GM18909 (cell line): ENCODE results near the gene ACOXL.
"Not testable (repeated sequence)": the region's sequence is repeated elsewhere in the genome, so short reads cannot be mapped to it uniquely, and the experiment has no call there.

ENCODE experiments used
- ATAC-seq: cut with Tn5 transposase; IDR thresholded peaks from one replicate; pipeline ENCODE4 v1.9.1; 2021; ENCODE audit warnings: mild to moderate bottlenecking; ENCODE audit not compliant: unreplicated experiment, poor library complexity

The ACOXL gene

GRCh38 chr2:111069722-111070121, 337.3 kb downstream of the ACOXL start:
- no peak for ATAC-seq

GRCh38 chr2:111071600-111072171, 339.3 kb downstream of the ACOXL start:
- no peak for ATAC-seq

GRCh38 chr2:111072220-111072871, 340.0 kb downstream of the ACOXL start:
- no peak for ATAC-seq

GRCh38 chr2:111082659-111083058, 350.3 kb downstream of the ACOXL start:
- ATAC-seq = not testable (repeated sequence)

- no peak for ATAC-seq
Observed at GRCh38 chr2:111091811-111092211, 359.4 kb downstream of the ACOXL start.

GRCh38 chr2:111094691-111095090, 362.3 kb downstream of the ACOXL start:
- no peak for ATAC-seq

- no peak for ATAC-seq
Observed at GRCh38 chr2:111095434-111095833, 363.1 kb downstream of the ACOXL start.

- no peak for ATAC-seq
Observed at GRCh38 chr2:111099402-111099801, 367.0 kb downstream of the ACOXL start.

GRCh38 chr2:111100087-111100764, 367.9 kb downstream of the ACOXL start:
- ATAC-seq = peak; percentile 32

GRCh38 chr2:111100765-111101162, 368.4 kb downstream of the ACOXL start:
- ATAC-seq = peak; percentile 90

- ATAC-seq = no peak
Observed at GRCh38 chr2:111101592-111101991, 369.2 kb downstream of the ACOXL start.

- no peak for ATAC-seq
Observed at GRCh38 chr2:111102216-111102615, 369.8 kb downstream of the ACOXL start.

- no peak for ATAC-seq
Observed at GRCh38 chr2:111105926-111106325, 373.6 kb downstream of the ACOXL start.

GRCh38 chr2:111106706-111107105, 374.3 kb downstream of the ACOXL start:
- no peak for ATAC-seq

- ATAC-seq = no peak
Observed at GRCh38 chr2:111108745-111109271, 376.4 kb downstream of the ACOXL start.

- no peak for ATAC-seq
Observed at GRCh38 chr2:111111101-111111755, 378.9 kb downstream of the ACOXL start.

GRCh38 chr2:111113838-111114237, 381.5 kb downstream of the ACOXL start:
- ATAC-seq = no peak

- ATAC-seq = no peak
Observed at GRCh38 chr2:111116011-111116746, 383.8 kb downstream of the ACOXL start.

- ATAC-seq = no peak
Observed at GRCh38 chr2:111116843-111117597, 384.6 kb downstream of the ACOXL start.
